PC-9 (cell line): ENCODE data around the gene COL13A1. TPM values are rescaled to one million over a fixed set of nuclear protein-coding genes. Genes with fewer than 3 reads are reported as not detected.

Experiments used
- BruUV-seq: library from RNA; stranded (reverse); fragments of 400-500 nt; replicated peaks from 2 replicates; lab custom pipeline; 2021; lab: Mats Ljungman, UMichigan
- CTCF ChIA-PET: fragments of 300-600 bp; sonication (Branson Sonifier 250); formaldehyde crosslinking; loops from one replicate; lab custom pipeline; 2022; ENCODE audit warnings: antibody characterized with exemption; lab: Charles Lee
- POLR2A ChIA-PET: fragments of 300-600 bp; sonication (Branson Sonifier 250); formaldehyde crosslinking; loops from one replicate; lab custom pipeline; 2022; ENCODE audit warnings: antibody characterized with exemption; ENCODE audit not compliant: unreplicated experiment; lab: Charles Lee
- DNase-seq, 2 experiments: peaks; one replicate each; pipeline versions ENCODE4 v3.0.0 to v3.0.0-alpha.2; 2015 to 2022; ENCODE audit warnings: mixed read lengths in 1 of 2
- H2AFZ ChIP-seq: fragments of 200-600 bp; sonication (generic); 2 replicates; pipeline ENCODE4 v1.8.1; 2017; ENCODE audit warnings: antibody characterized with exemption
- H3F3A ChIP-seq: fragments of 200-600 bp; sonication (generic); 2 replicates; pipeline ENCODE4 v1.8.1; 2017; ENCODE audit warnings: antibody characterized with exemption, mild to moderate bottlenecking, low read depth; ENCODE audit not compliant: insufficient read depth
- H3K27ac ChIP-seq: fragments of 200-600 bp; sonication (generic); 2 replicates; pipeline ENCODE4 v1.6.1; 2016; ENCODE audit warnings: mixed run types
- H3K27me3 ChIP-seq: fragments of 200-600 bp; sonication (generic); 2 replicates; pipeline ENCODE4 v1.6.1; 2016; ENCODE audit warnings: low read depth, mixed run types; ENCODE audit not compliant: insufficient read depth
- H3K36me3 ChIP-seq: fragments of 200-600 bp; sonication (generic); 2 replicates; pipeline ENCODE4 v1.6.1; 2016; ENCODE audit warnings: low read depth, mixed run types
- H3K4me1 ChIP-seq: fragments of 200-600 bp; sonication (generic); replicated peaks from 2 replicates; pipeline ENCODE4 v1.6.1; 2016; ENCODE audit warnings: mixed run types; ENCODE audit not compliant: insufficient read depth
- H3K4me2 ChIP-seq: fragments of 200-600 bp; sonication (generic); 2 replicates; pipeline ENCODE4 v1.6.1; 2017; ENCODE audit warnings: mixed run types
- H3K4me3 ChIP-seq: fragments of 200-600 bp; sonication (generic); 2 replicates; pipeline ENCODE4 v1.6.1; 2016; ENCODE audit warnings: mixed run types
- H3K79me2 ChIP-seq: fragments of 200-600 bp; sonication (generic); 2 replicates; pipeline ENCODE4 v1.6.1; 2017; ENCODE audit warnings: low read depth, mixed run types
- H3K9me2 ChIP-seq: fragments of 200-600 bp; sonication (generic); 2 replicates; pipeline ENCODE4 v1.8.1; 2017; ENCODE audit warnings: mild to moderate bottlenecking; ENCODE audit not compliant: insufficient read depth
- H3K9me3 ChIP-seq: fragments of 200-600 bp; sonication (generic); 2 replicates; pipeline ENCODE4 v1.8.1; 2016; ENCODE audit warnings: low read depth; ENCODE audit not compliant: insufficient read depth
- H4K20me1 ChIP-seq: fragments of 200-600 bp; sonication (generic); 2 replicates; pipeline ENCODE4 v1.8.1; 2017; ENCODE audit not compliant: insufficient read depth
- EZH2 ChIP-seq: fragments of 200-600 bp; sonication (generic); IDR thresholded peaks from 2 replicates; pipeline ENCODE4 v1.8.0; 2017; ENCODE audit warnings: antibody characterized with exemption, low read depth
- intact Hi-C: fragments of 100-400 bp; cut with micrococcal nuclease; formaldehyde crosslinking; loops from one replicate; pipeline ENCODE4 v1.10.0; 2022; ENCODE audit not compliant: unreplicated experiment
- total RNA-seq: library from RNA; stranded (reverse); gene quantifications from 2 replicates; pipeline ENCODE4 v1.2.3, GENCODE V29; 2021
- TF ChIP-seq, protein P1 (sequence below): fragments of 200-600 bp; sonication (generic); conservative IDR thresholded peaks from 2 replicates; pipeline ENCODE4 v1.6.1; 2017; ENCODE audit warnings: mixed run types, antibody characterized with exemption, mild to moderate bottlenecking, moderate library complexity

COL13A1 gene
- total RNA-seq, 1 experiment from 2014 or later, result 1.6 TPM

DNA sequence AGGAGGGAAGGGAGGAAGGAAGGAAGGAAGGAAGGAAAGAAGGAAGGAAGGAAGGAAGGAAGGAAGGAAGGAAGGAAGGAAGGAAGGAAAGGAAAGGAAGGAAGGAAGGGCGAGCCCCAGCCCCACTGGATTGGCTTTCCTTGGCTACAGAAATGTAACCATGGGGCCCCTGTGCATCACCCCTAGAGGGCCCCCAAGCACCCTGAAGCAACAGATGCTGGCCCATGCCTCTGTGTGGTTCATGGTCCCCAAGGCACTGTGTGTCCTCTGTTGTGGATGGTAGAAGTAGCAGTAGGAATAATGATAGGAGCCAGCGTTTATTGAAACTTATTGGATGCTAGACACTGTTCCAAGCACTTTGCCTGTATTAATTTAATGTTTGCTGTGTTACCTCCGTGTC, 134.4 kb downstream of the COL13A1 start:
- intact Hi-C loops, result no loop called here
- no TSS peak for BruUV-seq
- Histone ChIP-seq H3F3A (no peaks in the 10 kb centered on the region), H3K4me2 (no peak overlapping the region), H3K36me3 (no peaks in the 10 kb centered on the region), H3K4me1 (no peaks in the 10 kb centered on the region), H3K4me3 (no peak overlapping the region), H2AFZ (no peak overlapping the region), H3K27me3 (no peaks in the 10 kb centered on the region), H3K79me2 (no peaks in the 10 kb centered on the region), H3K9me2 (no peaks in the 10 kb centered on the region), H3K27ac (no peak overlapping the region), H4K20me1 (no peaks in the 10 kb centered on the region), H3K9me3 (no peaks in the 10 kb centered on the region)
- TF ChIP-seq, protein P1, sequence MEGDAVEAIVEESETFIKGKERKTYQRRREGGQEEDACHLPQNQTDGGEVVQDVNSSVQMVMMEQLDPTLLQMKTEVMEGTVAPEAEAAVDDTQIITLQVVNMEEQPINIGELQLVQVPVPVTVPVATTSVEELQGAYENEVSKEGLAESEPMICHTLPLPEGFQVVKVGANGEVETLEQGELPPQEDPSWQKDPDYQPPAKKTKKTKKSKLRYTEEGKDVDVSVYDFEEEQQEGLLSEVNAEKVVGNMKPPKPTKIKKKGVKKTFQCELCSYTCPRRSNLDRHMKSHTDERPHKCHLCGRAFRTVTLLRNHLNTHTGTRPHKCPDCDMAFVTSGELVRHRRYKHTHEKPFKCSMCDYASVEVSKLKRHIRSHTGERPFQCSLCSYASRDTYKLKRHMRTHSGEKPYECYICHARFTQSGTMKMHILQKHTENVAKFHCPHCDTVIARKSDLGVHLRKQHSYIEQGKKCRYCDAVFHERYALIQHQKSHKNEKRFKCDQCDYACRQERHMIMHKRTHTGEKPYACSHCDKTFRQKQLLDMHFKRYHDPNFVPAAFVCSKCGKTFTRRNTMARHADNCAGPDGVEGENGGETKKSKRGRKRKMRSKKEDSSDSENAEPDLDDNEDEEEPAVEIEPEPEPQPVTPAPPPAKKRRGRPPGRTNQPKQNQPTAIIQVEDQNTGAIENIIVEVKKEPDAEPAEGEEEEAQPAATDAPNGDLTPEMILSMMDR, result no peak; the same call in 1 of the 2 replicates
- no peak for TF ChIP-seq EZH2
- ChIA-PET POLR2A (no interaction called here), CTCF (interaction anchor here (0.6 kb wide), 1 partner anchor 228 kb away, joined by 5 read pairs; no protein-coding TSS in a partner anchor)
- DNase-seq, result peak in 1 of 2 experiments; percentile 8

DNA sequence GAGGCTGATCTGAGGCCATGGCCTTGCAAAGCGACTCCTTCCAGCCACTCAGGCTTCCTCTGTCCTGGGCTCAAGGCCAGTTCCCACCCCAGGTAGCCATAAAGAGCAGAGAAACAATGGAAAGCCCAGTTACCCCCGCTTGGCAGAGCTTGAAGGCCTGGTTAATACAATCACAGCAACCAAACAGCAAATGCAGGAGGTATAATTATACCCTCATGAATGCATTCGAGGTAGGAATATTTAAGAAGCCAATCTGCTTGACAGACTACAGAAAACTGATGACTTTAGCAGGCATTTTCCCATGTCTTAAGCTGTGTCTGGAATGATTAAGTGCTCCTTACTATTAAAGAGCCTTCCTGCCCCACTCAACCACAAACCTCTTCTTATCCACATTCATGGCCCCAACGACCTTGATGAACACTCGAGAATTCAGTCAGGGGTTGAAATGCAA, 136.9 kb downstream of the COL13A1 start:
- CTCF ChIA-PET, result no interaction called here
- BruUV-seq, result no TSS peak
- no peaks in the 10 kb centered on the region for H3K36me3 ChIP-seq
- H3K4me3 ChIP-seq, result no peak overlapping the region
- no peaks in the 10 kb centered on the region for H3K4me1 ChIP-seq
- DNase-seq, result no peak
- POLR2A ChIA-PET, result interaction anchor here (0.6 kb wide), 1 partner anchor 209 kb away, joined by 6 read pairs; no protein-coding TSS in a partner anchor
- no peak overlapping the region for H3K27ac ChIP-seq
- no peaks in the 10 kb centered on the region for H3K9me3 ChIP-seq
- no peaks in the 10 kb centered on the region for H3K79me2 ChIP-seq
- no peaks in the 10 kb centered on the region for H4K20me1 ChIP-seq
- intact Hi-C loops, result no loop called here
- no peak overlapping the region for H3K4me2 ChIP-seq
- no peaks in the 10 kb centered on the region for H3K27me3 ChIP-seq
- no peak for TF ChIP-seq EZH2
- TF ChIP-seq, protein P1, result no peak
- H2AFZ ChIP-seq, result no peak overlapping the region
- H3K9me2 ChIP-seq, result no peaks in the 10 kb centered on the region
- no peaks in the 10 kb centered on the region for H3F3A ChIP-seq

GRCh38 chr10:69939061-69939460, 137.4 kb downstream of the COL13A1 start:
- no peak for DNase-seq

More at GRCh38 chr10:69939061-69939460, 137.4 kb downstream of the COL13A1 start:
- CTCF ChIA-PET, result no interaction called here
- H3K9me3 ChIP-seq, result no peaks in the 10 kb centered on the region
- no peaks in the 10 kb centered on the region for H3K27me3 ChIP-seq
- no peaks in the 10 kb centered on the region for H3K79me2 ChIP-seq
- no peaks in the 10 kb centered on the region for H3K4me1 ChIP-seq
- H3K4me3 ChIP-seq, result no peak overlapping the region
- TF ChIP-seq, protein P1, result no peak
- TF ChIP-seq EZH2, result no peak
- intact Hi-C loops, result no loop called here
- H3K9me2 ChIP-seq, result no peaks in the 10 kb centered on the region
- POLR2A ChIA-PET, result interaction anchor here (0.6 kb wide), 1 partner anchor 210 kb away, joined by 6 read pairs; no protein-coding TSS in a partner anchor
- H3F3A ChIP-seq, result no peaks in the 10 kb centered on the region
- no peak overlapping the region for H3K27ac ChIP-seq
- H3K36me3 ChIP-seq, result no peaks in the 10 kb centered on the region
- no TSS peak for BruUV-seq
- H3K4me2 ChIP-seq, result no peak overlapping the region
- no peak overlapping the region for H2AFZ ChIP-seq
- no peaks in the 10 kb centered on the region for H4K20me1 ChIP-seq
